K562 (cell line): ENCODE data around the gene INSIG1. TPM values are rescaled to one million over a fixed set of nuclear protein-coding genes. Genes with fewer than 3 reads are reported as not detected.

Experiments
- ATAC-seq: fragments of 200-7000 bp; cut with Tn5 transposase; 3 replicates; pipeline ENCODE4 v1.9.1; 2020; ENCODE audit warnings: moderate library complexity
- BruUV-seq: library from RNA; stranded (reverse); fragments of 400-500 nt; replicated peaks from 2 replicates; lab custom pipeline; 2021; lab: Mats Ljungman, UMichigan
- CTCF ChIA-PET: fragments of 300-600 bp; formaldehyde crosslinking; extraction: SDS; loops from one replicate; lab custom pipeline; 2021; ENCODE audit warnings: low intra/inter-chr PET ratio; lab: Yijun Ruan, JAX
- POLR2A ChIA-PET: fragments of 300-600, 350-650 bp; sonication (Branson Sonifier 250); formaldehyde crosslinking; extraction: SDS; loops from one replicate; lab custom pipeline; 2021; ENCODE audit warnings: antibody characterized with exemption, inconsistent platforms; lab: Yijun Ruan, JAX
- DNase-seq, 4 experiments: peaks; one replicate each; pipeline versions ENCODE4 v3.0.0 to v3.0.0-alpha.2; 2011 to 2018; ENCODE audit warnings: low spot score in 3 of 4, mixed read lengths in 3 of 4; ENCODE audit errors: extremely low read depth in 1 of 4
- FAIRE-seq: peaks from 2 replicates; lab custom pipeline; 2011; peaks lifted over from hg19 to GRCh38; lab: Jason Lieb, UNC
- H2AFZ ChIP-seq: 2 replicates; pipeline ENCODE4 v1.6.0; 2011; ENCODE audit warnings: low read depth, low read length, control low read depth, inconsistent platforms
- H3K27ac ChIP-seq: fragments of 200-600 bp; 3 replicates; pipeline ENCODE4 v1.8.0; 2011; ENCODE audit warnings: low read depth, mild to moderate bottlenecking, control low read depth, inconsistent platforms, low read length, moderate library complexity, mixed read lengths; ENCODE audit errors: extremely low read depth
- H3K27me3 ChIP-seq, 2 experiments: fragments of 300-600 bp in 1 of 2; 2 replicates in 1 of 2; 3 replicates in 1 of 2; pipeline versions ENCODE4 v1.6.0 to v1.8.0; 2011; ENCODE audit warnings: inconsistent platforms in 2 of 2, low read length in 2 of 2, mild to moderate bottlenecking in 1 of 2, mixed read lengths in 1 of 2, moderate library complexity in 1 of 2; ENCODE audit not compliant: control insufficient read depth in 2 of 2, insufficient read depth in 2 of 2
- H3K36me3 ChIP-seq: fragments of 300-600 bp; 3 replicates; pipeline ENCODE4 v1.8.0; 2011; ENCODE audit warnings: mild to moderate bottlenecking, low read length, inconsistent platforms; ENCODE audit not compliant: control insufficient read depth, insufficient read depth
- H3K4me1 ChIP-seq, 2 experiments: fragments of 200-600 bp in 1 of 2; replicated peaks in 1 of 2; 2 replicates in 1 of 2; 3 replicates in 1 of 2; pipeline versions ENCODE4 v1.5.1 to v1.8.0; 2011; ENCODE audit warnings: inconsistent platforms in 2 of 2, low read length in 2 of 2, mild to moderate bottlenecking in 1 of 2, mixed read lengths in 1 of 2, moderate library complexity in 1 of 2; ENCODE audit not compliant: control insufficient read depth in 2 of 2, insufficient read depth in 2 of 2
- H3K4me2 ChIP-seq: 2 replicates; pipeline ENCODE4 v1.6.1; 2011; ENCODE audit warnings: low read length, control low read depth, inconsistent platforms, mixed read lengths; ENCODE audit not compliant: insufficient read depth
- H3K4me3 ChIP-seq: fragments of 200-600 bp; sonication (generic), shearing (Covaris generic); 2 replicates; pipeline ENCODE4 v1.5.1; 2016; ENCODE audit warnings: control low read depth, inconsistent platforms
- H3K79me2 ChIP-seq: fragments of 200-600 bp; 3 replicates; pipeline ENCODE4 v1.8.0; 2011; ENCODE audit warnings: low read length, inconsistent platforms; ENCODE audit not compliant: control insufficient read depth, insufficient read depth
- H3K9ac ChIP-seq, 2 experiments: 2 replicates each; pipeline versions ENCODE4 v1.6.0 to v1.6.1; 2011; ENCODE audit warnings: low read depth in 2 of 2, low read length in 2 of 2, control low read depth in 1 of 2, inconsistent platforms in 1 of 2, mild to moderate bottlenecking in 1 of 2, mixed read lengths in 1 of 2; ENCODE audit not compliant: insufficient read depth in 1 of 2
- H3K9me1 ChIP-seq: one replicate; pipeline ENCODE4 v1.6.0; 2011; ENCODE audit warnings: inconsistent platforms, mild to moderate bottlenecking, low read length, moderate library complexity; ENCODE audit not compliant: control insufficient read depth, insufficient read depth
- H3K9me3 ChIP-seq: replicated peaks from 2 replicates; pipeline ENCODE4 v1.5.1; 2011; ENCODE audit warnings: low read depth, low read length, inconsistent platforms; ENCODE audit not compliant: control insufficient read depth, insufficient read depth
- H4K20me1 ChIP-seq: replicated peaks from 2 replicates; pipeline ENCODE4 v1.6.1; 2011; ENCODE audit warnings: low read length, inconsistent platforms, mixed read lengths; ENCODE audit not compliant: control insufficient read depth, insufficient read depth
- GTF2A2 ChIP-seq: IDR thresholded peaks from 2 replicates; pipeline ENCODE4 v1.6.1; 2016; ENCODE audit warnings: mild to moderate bottlenecking, missing genetic modification characterization, missing compliant biosample characterization
- HOXB6 ChIP-seq: fragments of 250-450 bp; sonication (Bioruptor Pico); IDR thresholded peaks from 2 replicates; pipeline ENCODE4 v1.5.1; 2022; ENCODE audit warnings: mild to moderate bottlenecking, borderline replicate concordance
- MNT ChIP-seq, 2 experiments: fragments of 450-650 bp; conservative IDR thresholded peaks; 2 replicates each; pipeline ENCODE4 v1.6.1; 2017; ENCODE audit warnings: mild to moderate bottlenecking in 2 of 2, moderate library complexity in 2 of 2
- POLR3G ChIP-seq: IDR thresholded peaks from 2 replicates; pipeline ENCODE4 v1.6.1; 2011; ENCODE audit not compliant: insufficient read length, insufficient replicate concordance; ENCODE audit errors: extremely low read depth
- RCOR1 ChIP-seq, 2 experiments: IDR thresholded peaks; 2 replicates each; pipeline ENCODE4 v1.6.1; 2012; ENCODE audit warnings: low read depth in 2 of 2, low read length in 2 of 2, borderline replicate concordance in 1 of 2, improper control_type of control experiment in 1 of 2
- SPI1 ChIP-seq: IDR thresholded peaks from 2 replicates; pipeline ENCODE4 v1.6.1; 2011; ENCODE audit warnings: low read depth, low read length, control low read depth, borderline replicate concordance
- SRSF9 ChIP-seq: fragments of 200-400 bp; formaldehyde crosslinking; IDR thresholded peaks from 2 replicates; pipeline ENCODE4 v1.6.1; 2017; ENCODE audit warnings: low read depth, low read length, borderline replicate concordance
- TCF7 ChIP-seq: sonication (generic); IDR thresholded peaks from 2 replicates; pipeline ENCODE4 v1.6.1; 2016; ENCODE audit warnings: antibody characterized with exemption, borderline replicate concordance
- ZNF146 ChIP-seq: IDR thresholded peaks from one replicate; pipeline ENCODE4 v1.6.1; 2018; ENCODE audit warnings: missing compliant biosample characterization; ENCODE audit not compliant: unreplicated experiment
- ZNF551 ChIP-seq: fragments of 250-450 bp; sonication (Bioruptor Pico); IDR thresholded peaks from 2 replicates; pipeline ENCODE4 v1.5.0; 2021; ENCODE audit warnings: mild to moderate bottlenecking, moderate library complexity
- ZSCAN29 ChIP-seq: fragments of 450-650 bp; IDR thresholded peaks from 2 replicates; pipeline ENCODE4 v1.6.1; 2017
- WGBS: fragments of 100-300 bp; shearing (Covaris generic); methylation state at CpG from one replicate; pipeline ENCODE4 v1.1.6; 2016; ENCODE audit warnings: low coverage, mixed read lengths; ENCODE audit not compliant: insufficient coverage; ENCODE audit errors: missing lambda C conversion rate; 5-methylcytosine and 5-hydroxymethylcytosine counted together
- in situ Hi-C: fragments of 300-500 bp; cut with MboI; formaldehyde crosslinking; loops from 4 replicates; pipeline ENCODE4 v1.15.0; 2018; ENCODE audit warnings: inconsistent platforms, mixed read lengths
- intact Hi-C: fragments of 100-400 bp; cut with micrococcal nuclease; formaldehyde crosslinking; loops from 2 replicates; pipeline ENCODE4 v1.14.2; 2022
- polyA plus RNA-seq, 8 experiments: library from polyadenylated mRNA; depleted of rRNA in 4 of 8; stranded (reverse) in 5 of 8; unstranded in 3 of 8; fragments of >200 nt; fragmentation: Nextera tagmentation in 2 of 8; fragmentation: Illumina TruSeq in 1 of 8; extraction: Ambion mirVana in 2 of 8; extraction: Trizol in 1 of 8; gene quantifications; 2 replicates each; pipeline versions ENCODE4 v1.2.1 to v1.2.3, GENCODE V29; 2011 to 2014; ENCODE audit warnings: inconsistent platforms in 1 of 8, missing spikeins in 1 of 8
- total RNA-seq, 7 experiments: library from RNA; depleted of rRNA in 6 of 7; stranded (reverse); fragments of >200 nt in 6 of 7; fragmentation: Illumina TruSeq in 2 of 7; extraction: Trizol in 2 of 7; gene quantifications; 2 replicates each; pipeline versions ENCODE4 v1.2.1 to v1.2.3, GENCODE V29; 2011 to 2021; ENCODE audit warnings: low replicate concordance in 1 of 7
- TF ChIP-seq, protein P1 (sequence below): sonication (generic); IDR thresholded peaks from 2 replicates; pipeline ENCODE4 v1.6.1; 2016
- TF ChIP-seq, protein P2 (sequence below), 2 experiments: fragments of 450-650 bp; IDR thresholded peaks; 2 replicates each; pipeline ENCODE4 v1.6.1; 2018; ENCODE audit warnings: mild to moderate bottlenecking in 2 of 2, low read depth in 1 of 2; ENCODE audit not compliant: partially characterized antibody in 2 of 2
- TF ChIP-seq, protein P3 (sequence below): fragments of 250-450 bp; sonication (Bioruptor Pico); IDR thresholded peaks from 2 replicates; pipeline ENCODE4 v1.9.0; 2021; ENCODE audit warnings: mild to moderate bottlenecking

Gene INSIG1
- total and polyA plus RNA-seq, 9 of the 15 experiments (the other 6 are each of a cell fraction or from before 2014, with no cell fraction given) = 57.1 to 787 (median 238) TPM

GRCh38 chr7:155293721-155294510 lies 3.8 kb upstream of the INSIG1 start:
- Histone ChIP-seq H3K4me3 (no peak overlapping the region), H3K9me3 (no peaks in the 10 kb centered on the region), H3K9me1 (peaks cover 11% of the 10 kb centered on the region), H4K20me1 (peaks cover 9% of the 10 kb centered on the region), H3K4me2 (no peak overlapping the region), H3K27ac (no peak overlapping the region), H3K79me2 (peaks cover 26% of the 10 kb centered on the region), H3K27me3 (no peaks in the 10 kb centered on the region), H3K9ac (no peak overlapping the region), H3K4me1 (peaks cover 67 to 68% of the 10 kb centered on the region in 2 experiments), H3K36me3 (peaks cover 5% of the 10 kb centered on the region; the same call in 2 of the 3 replicates), H2AFZ (no peak overlapping the region)
- in situ Hi-C loops = loop anchor here (5.0 kb wide), 1 partner anchor 87 kb away; no protein-coding TSS in a partner anchor
- 80% methylated on average over 8 of the region's 8 CpGs for WGBS
- FAIRE-seq (no peak), DNase-seq (no peak), ATAC-seq (no peak)
- no TSS peak for BruUV-seq
- intact Hi-C loops = no loop called here
- CTCF ChIA-PET = no interaction called here
- POLR2A ChIA-PET = interaction anchor here (0.9 to 1.5 kb wide), 5 partner anchors 11 to 88 kb away, joined by 3 to 6 read pairs (median 4); no protein-coding TSS in a partner anchor
- TF ChIP-seq, protein P1, sequence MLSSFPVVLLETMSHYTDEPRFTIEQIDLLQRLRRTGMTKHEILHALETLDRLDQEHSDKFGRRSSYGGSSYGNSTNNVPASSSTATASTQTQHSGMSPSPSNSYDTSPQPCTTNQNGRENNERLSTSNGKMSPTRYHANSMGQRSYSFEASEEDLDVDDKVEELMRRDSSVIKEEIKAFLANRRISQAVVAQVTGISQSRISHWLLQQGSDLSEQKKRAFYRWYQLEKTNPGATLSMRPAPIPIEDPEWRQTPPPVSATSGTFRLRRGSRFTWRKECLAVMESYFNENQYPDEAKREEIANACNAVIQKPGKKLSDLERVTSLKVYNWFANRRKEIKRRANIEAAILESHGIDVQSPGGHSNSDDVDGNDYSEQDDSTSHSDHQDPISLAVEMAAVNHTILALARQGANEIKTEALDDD = no peak
- TF ChIP-seq ZNF551 (CRISPR knock-in tag) (no peak), GTF2A2 (tag) (no peak), POLR3G (no peak), HOXB6 (CRISPR knock-in tag) (no peak), RCOR1 (IDR thresholded peaks at IDR 0.05; ENCODE audit: borderline replicate concordance in 1 of 2, low read depth in 2 of 2, low read length in 2 of 2) (0 out of 4 replicates have a peak, but pooled peaks of 1 of the 2 experiments have one; percentile 22), ZSCAN29 (no peak), ZNF146 (CRISPR knock-in tag) (peak; percentile 86), MNT (conservative IDR thresholded peaks at IDR 0.05) (0 out of 4 replicates have a peak, but pooled peaks of 1 of the 2 experiments have one; percentile 8), TCF7 (no peak), SPI1 (peak; percentile 43; the same call in 1 of the 2 replicates), SRSF9 (no peak)
- TF ChIP-seq, protein P2, sequence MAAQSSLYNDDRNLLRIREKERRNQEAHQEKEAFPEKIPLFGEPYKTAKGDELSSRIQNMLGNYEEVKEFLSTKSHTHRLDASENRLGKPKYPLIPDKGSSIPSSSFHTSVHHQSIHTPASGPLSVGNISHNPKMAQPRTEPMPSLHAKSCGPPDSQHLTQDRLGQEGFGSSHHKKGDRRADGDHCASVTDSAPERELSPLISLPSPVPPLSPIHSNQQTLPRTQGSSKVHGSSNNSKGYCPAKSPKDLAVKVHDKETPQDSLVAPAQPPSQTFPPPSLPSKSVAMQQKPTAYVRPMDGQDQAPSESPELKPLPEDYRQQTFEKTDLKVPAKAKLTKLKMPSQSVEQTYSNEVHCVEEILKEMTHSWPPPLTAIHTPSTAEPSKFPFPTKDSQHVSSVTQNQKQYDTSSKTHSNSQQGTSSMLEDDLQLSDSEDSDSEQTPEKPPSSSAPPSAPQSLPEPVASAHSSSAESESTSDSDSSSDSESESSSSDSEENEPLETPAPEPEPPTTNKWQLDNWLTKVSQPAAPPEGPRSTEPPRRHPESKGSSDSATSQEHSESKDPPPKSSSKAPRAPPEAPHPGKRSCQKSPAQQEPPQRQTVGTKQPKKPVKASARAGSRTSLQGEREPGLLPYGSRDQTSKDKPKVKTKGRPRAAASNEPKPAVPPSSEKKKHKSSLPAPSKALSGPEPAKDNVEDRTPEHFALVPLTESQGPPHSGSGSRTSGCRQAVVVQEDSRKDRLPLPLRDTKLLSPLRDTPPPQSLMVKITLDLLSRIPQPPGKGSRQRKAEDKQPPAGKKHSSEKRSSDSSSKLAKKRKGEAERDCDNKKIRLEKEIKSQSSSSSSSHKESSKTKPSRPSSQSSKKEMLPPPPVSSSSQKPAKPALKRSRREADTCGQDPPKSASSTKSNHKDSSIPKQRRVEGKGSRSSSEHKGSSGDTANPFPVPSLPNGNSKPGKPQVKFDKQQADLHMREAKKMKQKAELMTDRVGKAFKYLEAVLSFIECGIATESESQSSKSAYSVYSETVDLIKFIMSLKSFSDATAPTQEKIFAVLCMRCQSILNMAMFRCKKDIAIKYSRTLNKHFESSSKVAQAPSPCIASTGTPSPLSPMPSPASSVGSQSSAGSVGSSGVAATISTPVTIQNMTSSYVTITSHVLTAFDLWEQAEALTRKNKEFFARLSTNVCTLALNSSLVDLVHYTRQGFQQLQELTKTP (IDR thresholded peaks at IDR 0.05; ENCODE audit: low read depth in 1 of 2, partially characterized antibody in 2 of 2) = no peak
- TF ChIP-seq, protein P3, sequence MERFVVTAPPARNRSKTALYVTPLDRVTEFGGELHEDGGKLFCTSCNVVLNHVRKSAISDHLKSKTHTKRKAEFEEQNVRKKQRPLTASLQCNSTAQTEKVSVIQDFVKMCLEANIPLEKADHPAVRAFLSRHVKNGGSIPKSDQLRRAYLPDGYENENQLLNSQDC = no peak
